HG02610 (cell line): Measurements from ENCODE around the gene SLC7A14.

ENCODE experiments used
- ATAC-seq: cut with Tn5 transposase; IDR thresholded peaks from one replicate; pipeline ENCODE4 v1.9.1; 2021; ENCODE audit warnings: mild to moderate bottlenecking, moderate library complexity; ENCODE audit not compliant: unreplicated experiment

SLC7A14 gene

GRCh38 chr3:170539897-170540296 is 46.0 kb downstream of the SLC7A14 start:
- ATAC-seq = no peak

DNA sequence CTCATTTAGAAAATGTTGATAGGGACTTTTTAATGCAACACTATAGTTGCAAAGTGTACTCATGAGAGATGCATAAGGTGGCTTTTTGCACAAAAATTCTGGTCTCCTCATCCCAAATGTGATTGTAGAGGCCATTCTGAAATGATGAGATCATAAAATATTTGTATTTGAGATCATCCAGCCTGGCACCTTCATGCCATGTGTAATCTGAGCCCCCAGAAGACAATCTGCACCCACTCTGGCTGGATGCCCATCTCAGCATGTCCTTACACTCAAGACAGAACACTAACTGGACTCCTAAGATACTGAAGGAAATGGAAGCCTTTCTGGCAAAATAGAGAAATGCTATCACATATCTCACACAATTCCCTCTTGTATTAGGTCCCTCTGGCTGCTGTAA is 49.2 kb downstream of the SLC7A14 start:
- no peak for ATAC-seq

- no peak for ATAC-seq
These were observed 51.6 kb downstream of the SLC7A14 start for GRCh38 chr3:170534227-170534626.

- ATAC-seq = no peak
These were observed 53.3 kb downstream of the SLC7A14 start for GRCh38 chr3:170532573-170532972.

GRCh38 chr3:170531657-170532335 is 54.1 kb downstream of the SLC7A14 start:
- ATAC-seq = no peak

GRCh38 chr3:170531054-170531453 is 54.8 kb downstream of the SLC7A14 start:
- ATAC-seq = no peak

DNA sequence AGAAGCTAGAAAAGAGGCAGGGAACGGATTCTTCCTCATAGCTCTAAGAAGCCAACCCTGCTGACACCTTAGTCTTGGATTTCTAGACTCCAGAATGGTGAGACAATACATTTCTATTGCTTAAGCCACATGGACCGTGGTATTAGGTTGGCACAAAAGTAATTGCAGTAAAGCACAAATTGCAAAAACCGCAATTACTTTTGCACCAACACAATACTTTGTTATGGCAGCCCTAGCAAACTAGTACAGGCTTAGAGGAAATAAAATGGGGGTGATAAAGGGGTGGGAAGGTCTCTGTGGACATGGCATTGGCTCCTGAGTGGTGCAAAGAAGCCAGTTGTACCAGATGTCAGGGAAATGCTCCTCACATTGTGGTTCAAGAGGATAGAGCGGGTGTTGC is 56.0 kb downstream of the SLC7A14 start:
- no peak for ATAC-seq

GRCh38 chr3:170529346-170529745 is 56.5 kb downstream of the SLC7A14 start:
- no peak for ATAC-seq

GRCh38 chr3:170528726-170529125 is 57.1 kb downstream of the SLC7A14 start:
- ATAC-seq = no peak

DNA sequence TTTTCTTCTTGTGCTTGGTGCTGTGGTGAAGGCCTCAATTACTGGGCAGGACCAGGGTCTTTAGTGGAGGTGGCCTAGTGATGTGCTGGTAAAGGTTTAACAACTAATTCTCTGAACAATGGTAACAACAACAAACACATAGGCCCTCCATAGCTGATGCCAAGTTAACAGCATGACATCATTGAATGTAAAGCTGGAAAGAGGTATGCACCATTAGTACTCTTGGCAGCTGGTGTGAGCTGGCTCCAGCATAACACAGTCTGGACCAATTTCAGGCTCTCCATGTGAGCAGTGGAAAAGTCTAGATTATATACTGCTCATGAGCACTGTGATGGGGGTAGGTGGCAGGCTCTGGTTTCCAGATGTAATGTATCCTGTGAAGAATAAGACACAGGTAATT is 61.8 kb downstream of the SLC7A14 start:
- no peak for ATAC-seq

GRCh38 chr3:170523248-170523647 is 62.6 kb downstream of the SLC7A14 start:
- ATAC-seq = no peak

DNA sequence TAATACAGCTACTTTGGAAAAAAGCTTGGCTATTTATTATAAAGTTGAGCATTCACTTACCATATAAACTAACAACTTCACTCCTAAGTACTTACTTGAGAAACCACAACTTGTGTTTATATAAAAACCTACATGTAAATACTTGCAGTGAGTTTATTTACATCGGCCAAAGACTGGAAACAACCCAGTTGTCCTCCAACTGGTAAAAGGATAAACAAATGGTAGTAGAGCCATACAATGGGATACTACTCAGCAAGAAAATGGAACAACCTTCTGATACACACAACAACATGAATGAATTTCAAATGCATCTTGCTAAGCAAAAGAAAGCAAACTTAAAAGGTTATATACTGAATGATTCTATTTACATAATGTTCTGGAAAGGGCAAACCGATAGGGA is 63.7 kb downstream of the SLC7A14 start:
- ATAC-seq = no peak

DNA sequence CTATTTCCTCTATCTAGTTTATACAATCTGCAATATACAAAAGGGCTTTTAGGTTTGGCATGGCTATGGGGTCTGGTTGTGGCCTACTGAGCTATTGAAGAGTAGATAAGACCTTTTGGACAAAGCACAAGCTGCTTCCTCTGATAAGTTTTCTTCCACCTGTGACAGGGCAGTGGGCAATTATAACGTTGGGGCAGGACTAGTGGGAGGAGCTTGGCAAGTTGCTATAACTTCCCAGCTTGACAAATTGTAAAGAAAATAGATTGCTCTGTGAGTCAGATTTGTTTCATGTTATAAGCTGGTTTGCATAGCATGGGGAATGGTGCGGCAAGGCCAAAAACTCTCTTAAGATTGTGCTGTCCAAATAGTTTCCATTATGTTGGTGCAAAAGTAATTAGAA is 64.9 kb downstream of the SLC7A14 start:
- ATAC-seq = no peak

- ATAC-seq = no peak
These were observed 68.5 kb downstream of the SLC7A14 start for GRCh38 chr3:170517242-170517945.

GRCh38 chr3:170513642-170514041 is 72.2 kb downstream of the SLC7A14 start:
- no peak for ATAC-seq

DNA sequence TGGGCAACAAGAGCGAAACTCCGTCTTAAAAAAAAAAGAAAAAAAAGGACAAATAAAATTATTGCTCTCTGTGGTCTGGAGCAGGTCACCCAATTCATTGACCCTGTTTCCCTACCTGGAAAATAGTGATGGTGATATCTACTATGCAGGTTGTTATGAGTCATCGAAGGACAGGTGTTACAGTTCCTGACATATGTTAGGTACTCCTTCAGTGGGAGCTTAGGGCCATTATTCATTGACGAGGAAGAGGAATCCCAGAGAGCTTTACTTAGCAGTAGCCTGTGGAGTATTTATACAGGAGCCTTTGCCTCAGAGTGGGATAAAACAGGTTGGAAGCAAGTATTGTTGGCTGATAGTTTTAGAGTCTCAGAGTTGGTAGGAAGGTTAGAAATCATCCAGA is 74.5 kb downstream of the SLC7A14 start:
- ATAC-seq = no peak

DNA sequence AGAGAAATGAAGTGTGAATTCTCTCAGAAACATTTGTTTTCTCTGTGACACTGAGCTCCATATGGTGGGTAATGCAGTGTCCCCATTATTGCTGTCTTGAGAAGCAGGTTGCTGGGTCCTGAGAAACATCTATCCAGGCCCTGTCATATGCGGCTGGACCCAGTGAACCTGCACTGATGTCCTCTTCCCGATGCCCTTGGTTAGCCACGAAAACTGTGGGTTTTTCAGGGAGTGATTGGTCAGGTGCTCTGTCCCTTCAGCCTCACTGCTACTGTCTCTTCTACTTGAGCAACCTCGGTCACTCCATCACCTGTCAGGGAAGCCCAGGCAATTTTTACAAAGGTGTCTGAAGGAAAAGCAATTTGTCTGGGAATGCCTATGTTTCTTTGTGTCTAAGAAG is 77.0 kb downstream of the SLC7A14 start:
- ATAC-seq = no peak

DNA sequence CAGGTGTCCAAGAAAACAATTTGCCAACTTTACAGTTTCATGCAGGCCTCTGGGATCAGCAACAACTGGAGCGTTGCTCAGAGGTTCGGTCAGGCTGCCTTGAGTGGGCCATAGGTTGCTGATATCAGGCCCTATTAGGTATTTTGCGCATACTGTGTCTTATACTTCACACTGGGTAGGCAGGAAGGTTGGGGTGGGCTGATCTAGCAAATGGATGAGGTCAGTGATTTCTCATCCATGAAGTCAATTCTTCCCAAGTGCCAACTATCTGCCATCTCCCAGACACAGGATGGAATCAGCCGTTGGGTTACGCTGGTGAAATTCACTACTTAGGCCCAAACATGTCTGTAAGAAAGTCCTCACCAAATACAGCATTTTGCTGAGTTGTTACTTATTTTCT is 77.6 kb downstream of the SLC7A14 start:
- ATAC-seq = no peak

DNA sequence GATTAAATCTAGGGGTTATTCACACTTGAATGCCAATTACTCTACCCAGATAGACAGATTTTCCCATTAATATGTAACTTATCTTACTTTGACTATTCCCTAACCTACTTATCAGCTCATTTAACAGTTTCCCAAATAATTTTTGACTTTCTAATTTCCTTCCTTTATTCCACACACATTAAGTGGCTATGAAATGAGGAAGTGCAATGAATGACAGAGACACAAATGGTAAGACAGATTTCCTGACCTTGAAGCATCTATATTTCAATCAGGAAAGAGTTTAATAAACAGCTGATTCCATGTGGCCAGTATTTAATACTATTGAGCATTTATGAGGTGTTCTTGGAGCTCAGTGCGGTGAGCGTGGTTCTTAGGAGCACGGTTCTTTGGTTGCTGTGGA is 78.8 kb downstream of the SLC7A14 start:
- ATAC-seq = no peak

- ATAC-seq = no peak
These were observed 79.3 kb downstream of the SLC7A14 start for GRCh38 chr3:170506556-170506955.

GRCh38 chr3:170502297-170502696 is 83.6 kb downstream of the SLC7A14 start:
- no peak for ATAC-seq

DNA sequence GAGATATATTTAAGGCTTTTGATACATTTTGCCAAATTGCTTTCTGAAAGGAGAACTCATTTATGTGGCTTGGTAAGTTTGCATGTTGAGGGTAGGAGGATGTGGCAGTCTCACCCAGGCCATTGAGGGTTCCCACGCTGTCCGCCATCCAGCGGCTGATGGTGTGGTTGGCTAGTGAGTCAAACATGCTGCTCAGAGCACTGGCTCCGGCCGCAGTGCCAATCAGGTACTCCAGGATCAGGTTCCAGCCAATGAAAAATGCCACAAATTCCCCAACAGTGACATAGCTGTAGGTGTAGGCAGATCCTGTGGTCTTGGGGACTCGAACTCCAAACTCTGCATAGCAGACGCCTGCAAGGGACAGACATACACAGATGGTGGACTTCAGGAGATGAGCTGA is 84.9 kb downstream of the SLC7A14 start:
- ATAC-seq = no peak

GRCh38 chr3:170500462-170500861 is 85.4 kb downstream of the SLC7A14 start:
- no peak for ATAC-seq
